WERI-Rb-1 (cell line): Measurements from ENCODE around the gene TYW1B.
"Not testable (repeated sequence)": the region's sequence is repeated elsewhere in the genome, so short reads cannot be mapped to it uniquely, and the experiment has no call there.

ENCODE experiments used
- DNase-seq: peaks from one replicate; pipeline ENCODE4 v3.0.0-alpha.2; 2020
- H3K27ac ChIP-seq: fragments of 250-450 bp; sonication (Bioruptor Pico); 2 replicates; pipeline ENCODE4 v1.5.1; 2020; ENCODE audit warnings: mild to moderate bottlenecking, moderate library complexity
- H3K27me3 ChIP-seq: fragments of 250-450 bp; sonication (Bioruptor Pico); 2 replicates; pipeline ENCODE4 v1.5.1; 2021; ENCODE audit warnings: mild to moderate bottlenecking, low read depth, moderate library complexity; ENCODE audit not compliant: insufficient read depth, severe bottlenecking
- H3K36me3 ChIP-seq: fragments of 250-450 bp; sonication (Bioruptor Pico); 2 replicates; pipeline ENCODE4 v1.5.1; 2020; ENCODE audit warnings: mild to moderate bottlenecking, moderate library complexity
- H3K4me3 ChIP-seq: 2 replicates; pipeline ENCODE4 v1.5.1; 2011; ENCODE audit warnings: low read depth, mild to moderate bottlenecking, control low read depth, low read length
- H3K9me3 ChIP-seq: fragments of 250-450 bp; sonication (Bioruptor Pico); 2 replicates; pipeline ENCODE4 v1.5.1; 2021; ENCODE audit warnings: mild to moderate bottlenecking, moderate library complexity; ENCODE audit not compliant: severe bottlenecking
- TF ChIP-seq, protein P1 (sequence below): IDR thresholded peaks from 2 replicates; pipeline ENCODE4 v1.5.1; 2011; ENCODE audit warnings: low read depth, mild to moderate bottlenecking, control low read depth, inconsistent platforms, low read length

TYW1B gene

DNA sequence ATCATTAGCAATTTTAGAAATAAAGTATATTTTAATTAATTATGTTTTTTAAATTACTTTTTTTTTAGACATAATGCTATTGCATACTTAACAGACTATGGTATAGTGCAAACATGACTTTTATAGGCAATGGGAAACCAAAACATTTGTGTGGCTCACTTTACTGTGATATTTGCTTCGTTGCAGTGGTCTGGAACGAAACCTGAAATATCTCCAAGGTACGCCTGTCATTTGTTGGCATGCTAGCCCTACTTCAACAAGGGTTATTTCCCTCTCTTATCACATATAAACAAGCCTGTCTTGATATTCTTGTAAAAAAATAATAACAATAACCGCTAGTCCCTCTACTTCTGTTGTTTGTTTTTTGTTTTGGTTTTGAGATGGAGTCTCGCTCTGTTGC lies 74.2 kb downstream of the TYW1B start:
- Histone ChIP-seq H3K27ac (no peak overlapping the region), H3K9me3 (no peaks in the 10 kb centered on the region), H3K27me3 (no peaks in the 10 kb centered on the region), H3K36me3 (no peaks in the 10 kb centered on the region), H3K4me3 (no peak overlapping the region)
- no peak for DNase-seq
- TF ChIP-seq, protein P1, sequence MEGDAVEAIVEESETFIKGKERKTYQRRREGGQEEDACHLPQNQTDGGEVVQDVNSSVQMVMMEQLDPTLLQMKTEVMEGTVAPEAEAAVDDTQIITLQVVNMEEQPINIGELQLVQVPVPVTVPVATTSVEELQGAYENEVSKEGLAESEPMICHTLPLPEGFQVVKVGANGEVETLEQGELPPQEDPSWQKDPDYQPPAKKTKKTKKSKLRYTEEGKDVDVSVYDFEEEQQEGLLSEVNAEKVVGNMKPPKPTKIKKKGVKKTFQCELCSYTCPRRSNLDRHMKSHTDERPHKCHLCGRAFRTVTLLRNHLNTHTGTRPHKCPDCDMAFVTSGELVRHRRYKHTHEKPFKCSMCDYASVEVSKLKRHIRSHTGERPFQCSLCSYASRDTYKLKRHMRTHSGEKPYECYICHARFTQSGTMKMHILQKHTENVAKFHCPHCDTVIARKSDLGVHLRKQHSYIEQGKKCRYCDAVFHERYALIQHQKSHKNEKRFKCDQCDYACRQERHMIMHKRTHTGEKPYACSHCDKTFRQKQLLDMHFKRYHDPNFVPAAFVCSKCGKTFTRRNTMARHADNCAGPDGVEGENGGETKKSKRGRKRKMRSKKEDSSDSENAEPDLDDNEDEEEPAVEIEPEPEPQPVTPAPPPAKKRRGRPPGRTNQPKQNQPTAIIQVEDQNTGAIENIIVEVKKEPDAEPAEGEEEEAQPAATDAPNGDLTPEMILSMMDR, result no peak

DNA sequence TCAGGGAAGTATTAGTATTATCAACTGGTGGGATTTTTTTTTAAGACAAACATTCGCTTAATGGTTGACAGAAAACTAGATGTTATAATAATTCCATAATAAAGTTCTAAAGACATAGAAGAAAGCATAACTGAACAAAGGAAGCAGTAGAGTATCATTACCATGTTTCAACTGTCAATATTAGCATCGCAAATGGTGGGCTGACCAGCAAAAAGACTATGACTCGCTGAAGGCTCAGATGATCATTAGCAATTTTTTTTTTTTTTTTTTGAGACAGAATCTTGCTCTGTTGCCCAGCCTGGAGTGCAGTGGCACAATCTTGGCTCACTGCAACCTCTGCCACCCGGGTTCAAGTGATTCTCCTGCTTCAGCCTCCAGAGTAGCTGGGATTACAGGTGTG lies 74.8 kb downstream of the TYW1B start:
- DNase-seq, H3K4me3 ChIP-seq, H3K36me3 ChIP-seq, H3K9me3 ChIP-seq, H3K27ac ChIP-seq, H3K27me3 ChIP-seq: not testable (repeated sequence)

DNA sequence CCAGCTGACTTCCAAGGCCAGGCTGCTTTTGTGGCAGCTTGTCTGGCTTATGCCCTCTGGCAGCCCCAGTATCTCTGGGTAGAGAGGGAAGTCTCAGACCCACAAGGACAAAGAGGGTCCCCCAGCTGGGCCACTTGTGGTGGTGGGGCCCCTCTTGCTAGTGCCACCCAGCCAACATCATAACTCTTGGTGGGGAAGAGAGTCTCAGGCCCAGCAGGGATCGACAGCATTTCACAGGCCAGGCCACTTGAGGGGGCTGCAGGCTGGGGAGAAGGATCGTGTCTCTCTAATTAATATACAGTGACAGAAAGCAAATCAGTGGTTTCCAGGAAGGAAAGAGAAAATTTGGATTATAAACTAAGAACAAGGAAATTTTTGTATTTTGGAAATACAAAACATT lies 76.0 kb downstream of the TYW1B start:
- Histone ChIP-seq H3K9me3 (no peaks in the 10 kb centered on the region), H3K36me3 (no peaks in the 10 kb centered on the region), H3K27ac (no peak overlapping the region), H3K27me3 (no peaks in the 10 kb centered on the region), H3K4me3 (no peak overlapping the region)
- TF ChIP-seq, protein P1, result peak; percentile 51
- peak; percentile 33 for DNase-seq

DNA sequence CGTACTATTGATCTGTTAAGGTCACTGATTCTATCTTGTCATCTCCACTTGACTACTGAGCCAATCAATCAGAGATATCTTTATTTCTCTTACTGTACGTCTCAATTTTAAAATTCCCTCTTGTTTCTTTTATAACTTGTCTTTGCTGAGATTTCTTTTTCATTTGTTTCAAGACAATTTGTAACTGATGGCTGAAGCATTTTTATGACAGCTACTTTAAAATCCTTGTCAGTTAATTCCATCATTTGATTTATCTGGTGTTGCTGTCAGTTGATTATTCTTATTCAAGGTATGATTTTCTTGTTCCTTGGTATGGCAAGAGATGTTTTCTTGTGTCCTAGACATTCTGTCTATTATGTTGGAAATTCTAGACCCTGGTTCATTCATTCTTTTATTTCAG lies 76.6 kb downstream of the TYW1B start:
- TF ChIP-seq, protein P1, result no peak
- Histone ChIP-seq H3K4me3 (no peak overlapping the region), H3K27me3 (no peaks in the 10 kb centered on the region), H3K36me3 (no peaks in the 10 kb centered on the region), H3K27ac (no peak overlapping the region), H3K9me3 (no peaks in the 10 kb centered on the region)
- no peak for DNase-seq

DNA sequence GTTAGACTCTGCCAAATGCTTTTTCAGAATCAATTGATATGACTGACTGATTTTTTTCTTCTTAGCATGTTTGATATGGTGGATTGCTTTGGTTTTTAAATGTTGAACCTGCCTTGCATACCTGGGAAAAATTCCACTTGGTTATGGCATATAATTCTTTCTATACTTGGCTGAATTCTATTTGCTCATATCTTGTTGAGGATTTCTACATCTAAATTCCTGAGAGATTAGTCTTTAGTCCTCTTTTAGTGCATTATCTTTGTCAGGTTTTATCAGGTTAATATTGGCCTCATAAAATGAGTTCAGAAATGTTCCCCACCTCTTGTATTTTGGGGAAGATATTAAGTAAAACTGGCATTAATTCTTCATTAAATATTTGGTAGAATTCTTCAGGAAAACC lies 79.4 kb downstream of the TYW1B start:
- H3K36me3 ChIP-seq, H3K27ac ChIP-seq, DNase-seq, H3K27me3 ChIP-seq, H3K9me3 ChIP-seq, H3K4me3 ChIP-seq: not testable (repeated sequence)

DNA sequence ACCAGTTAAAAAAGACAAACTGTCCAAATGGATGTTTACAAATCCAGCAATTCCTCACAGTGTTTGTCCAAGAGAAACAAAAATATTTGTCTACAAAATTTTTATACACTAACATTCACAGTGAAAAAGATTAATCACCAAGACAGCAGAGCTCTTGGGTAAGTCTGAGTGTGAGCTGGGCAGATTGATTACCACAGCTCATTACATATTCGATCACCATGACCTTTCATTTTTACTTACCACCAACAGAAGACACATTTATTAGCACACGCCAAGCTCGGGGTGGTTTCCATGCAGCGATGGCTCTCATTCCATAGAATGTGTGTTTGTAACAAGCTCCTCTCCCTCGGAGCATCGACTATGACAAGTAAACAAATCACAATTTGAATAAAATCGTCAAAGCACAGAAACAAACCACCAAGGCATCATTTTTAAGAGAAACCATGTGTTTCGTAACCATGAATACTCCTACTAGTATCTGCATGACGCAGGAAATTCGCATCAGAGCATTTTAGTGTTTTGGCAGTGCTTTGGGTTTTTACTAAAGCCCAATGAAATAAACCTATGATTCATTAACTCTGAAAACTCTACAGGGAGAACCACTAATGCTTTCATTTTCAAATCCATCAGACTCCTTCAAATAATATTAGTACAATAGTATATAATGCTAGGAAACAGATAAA lies 83.6 kb downstream of the TYW1B start:
- H3K36me3 ChIP-seq, H3K27me3 ChIP-seq, H3K9me3 ChIP-seq, DNase-seq, H3K4me3 ChIP-seq, H3K27ac ChIP-seq: not testable (repeated sequence)

DNA sequence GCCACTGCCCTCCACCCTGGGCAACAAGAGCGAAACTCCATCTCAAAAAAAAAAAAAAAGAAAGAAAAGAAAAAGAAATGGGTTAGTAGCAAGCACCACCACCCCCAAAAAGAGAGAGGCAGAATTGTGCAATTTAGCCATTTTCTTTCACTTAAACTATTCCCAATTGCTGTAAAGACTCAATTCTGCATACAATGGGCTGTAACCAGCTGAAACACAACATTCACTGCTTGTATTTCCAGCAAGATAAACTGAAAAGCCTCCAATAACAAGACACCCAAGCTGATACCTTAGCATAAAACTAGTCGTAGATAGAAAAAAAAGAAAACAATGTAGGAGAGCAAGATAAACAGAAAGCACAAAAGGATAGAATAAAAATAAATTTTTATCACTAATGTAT lies 84.2 kb downstream of the TYW1B start:
- not testable (repeated sequence) for H3K36me3 ChIP-seq, DNase-seq, H3K4me3 ChIP-seq, H3K9me3 ChIP-seq, H3K27me3 ChIP-seq, H3K27ac ChIP-seq

DNA sequence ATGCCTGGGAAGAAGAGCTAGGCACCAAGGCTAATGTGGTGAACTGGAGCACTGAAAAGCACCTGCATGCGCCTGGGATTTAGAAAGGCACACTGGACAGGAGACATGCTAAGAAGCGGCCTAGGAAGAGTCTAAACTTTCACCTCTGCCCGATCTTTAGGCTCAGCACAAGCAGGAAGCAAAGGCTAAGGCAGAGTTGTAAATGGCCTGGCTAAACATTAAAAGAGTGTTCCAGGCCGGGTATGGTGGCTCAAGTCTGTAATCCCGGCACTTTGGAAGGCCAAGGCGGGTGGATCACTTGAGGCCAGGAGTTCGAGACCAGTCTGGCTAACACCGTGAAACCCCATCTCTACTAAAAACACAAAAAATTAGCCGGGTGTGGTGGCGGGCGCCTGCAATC lies 88.3 kb downstream of the TYW1B start:
- H3K36me3 ChIP-seq, H3K4me3 ChIP-seq, H3K9me3 ChIP-seq, H3K27ac ChIP-seq, H3K27me3 ChIP-seq, DNase-seq: not testable (repeated sequence)

DNA sequence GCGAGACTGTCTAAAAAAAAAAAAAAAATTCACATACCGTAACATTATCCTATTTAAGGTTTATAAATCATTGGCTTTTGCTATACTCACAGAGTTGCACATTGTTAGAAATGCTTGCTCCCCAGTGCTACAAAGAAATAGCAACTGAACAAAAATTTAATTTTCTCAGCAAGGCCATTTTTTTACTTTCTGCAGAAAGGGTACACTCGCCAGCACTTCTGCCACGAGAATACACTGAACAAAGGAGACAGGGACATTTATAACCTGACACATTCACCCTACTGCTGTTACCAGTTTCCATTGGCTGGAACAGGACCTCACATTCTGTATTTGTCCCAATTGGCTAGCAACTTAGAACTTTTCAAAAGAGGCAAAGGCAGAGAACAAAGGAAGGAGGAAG lies 92.1 kb downstream of the TYW1B start:
- H3K27me3 ChIP-seq, H3K4me3 ChIP-seq, H3K9me3 ChIP-seq, H3K27ac ChIP-seq, H3K36me3 ChIP-seq, DNase-seq: not testable (repeated sequence)

DNA sequence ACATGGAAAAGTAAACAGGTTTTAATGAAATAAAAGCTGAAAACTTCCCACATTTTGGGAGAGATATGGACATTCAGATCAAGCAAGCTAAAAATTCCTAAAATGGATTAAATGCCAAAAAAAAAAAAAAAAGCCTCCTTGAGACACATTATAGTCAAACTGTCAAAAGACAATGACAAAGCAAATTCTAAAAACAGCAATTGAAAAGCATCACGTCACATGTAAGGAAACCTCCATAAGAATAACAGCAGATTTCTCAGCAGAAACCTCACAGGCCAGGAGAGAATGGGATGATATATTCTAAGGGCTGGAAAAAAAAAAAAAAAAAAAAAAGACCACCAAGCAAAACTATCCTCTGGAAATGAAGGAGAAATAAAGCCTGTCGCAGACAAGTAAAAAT lies 97.2 kb downstream of the TYW1B start:
- H3K9me3 ChIP-seq, DNase-seq, H3K4me3 ChIP-seq, H3K36me3 ChIP-seq, H3K27me3 ChIP-seq, H3K27ac ChIP-seq: not testable (repeated sequence)

DNA sequence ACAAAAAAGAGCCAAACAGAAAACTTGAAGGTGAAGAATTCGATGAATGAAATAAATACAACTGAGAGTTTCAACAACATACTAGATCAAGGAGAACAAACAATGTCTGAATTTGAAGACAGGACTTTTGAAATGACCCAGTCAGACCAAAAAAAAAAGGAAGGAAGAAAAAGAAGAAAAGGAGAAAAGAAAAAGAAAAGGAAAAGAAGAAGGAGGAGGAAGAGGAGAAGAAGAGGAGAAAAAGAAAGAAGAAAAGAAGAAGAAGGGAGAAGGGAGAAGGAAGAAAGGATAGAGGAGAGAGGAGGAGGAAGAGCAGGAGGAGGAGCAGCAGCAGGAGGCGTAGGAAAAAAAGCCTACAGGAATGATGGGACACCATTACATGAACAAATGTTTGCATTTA lies 97.6 kb downstream of the TYW1B start:
- H3K4me3 ChIP-seq, H3K27me3 ChIP-seq, H3K27ac ChIP-seq, H3K9me3 ChIP-seq, DNase-seq, H3K36me3 ChIP-seq: not testable (repeated sequence)

DNA sequence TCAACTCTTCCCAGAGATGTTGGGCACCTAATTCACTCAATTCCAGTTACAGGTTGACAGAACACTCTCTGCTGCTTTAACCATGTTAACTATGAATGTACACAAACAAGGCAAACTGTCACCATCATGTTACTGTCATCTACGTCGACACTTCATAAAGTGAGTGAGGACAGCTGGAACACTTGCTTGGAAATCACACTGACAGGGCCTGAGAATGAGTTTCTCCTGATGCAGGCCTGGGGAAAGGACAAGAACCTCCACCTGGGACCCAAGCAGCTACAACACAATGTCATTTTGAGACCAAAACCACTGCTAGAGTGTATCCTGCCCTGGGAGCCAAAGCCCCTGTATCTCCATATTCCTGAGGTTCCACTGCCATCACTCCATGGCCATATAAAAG lies 98.9 kb downstream of the TYW1B start:
- not testable (repeated sequence) for H3K27me3 ChIP-seq, DNase-seq, H3K9me3 ChIP-seq, H3K4me3 ChIP-seq, H3K27ac ChIP-seq, H3K36me3 ChIP-seq
